HTERT RPE-1 (cell line): Measurements from ENCODE around the gene SNAPC2.
"Not testable (repeated sequence)": the region's sequence is repeated elsewhere in the genome, so short reads cannot be mapped to it uniquely, and the experiment has no call there.

ENCODE experiments used
- in situ Hi-C: fragments of 300-500 bp; cut with MboI; formaldehyde crosslinking; loops from 4 replicates; pipeline ENCODE4 v1.14.3; 2020; ENCODE audit warnings: low sequenced_read_pairs

The SNAPC2 gene

GRCh38 chr19:7908742-7909461 lies 11.2 kb upstream of the SNAPC2 start:
- in situ Hi-C loops, result no loop called here

- in situ Hi-C loops, result no loop called here
These were observed 10.6 kb upstream of the SNAPC2 start for GRCh38 chr19:7909471-7910067.

GRCh38 chr19:7910321-7911161 lies 9.6 kb upstream of the SNAPC2 start:
- in situ Hi-C loops, result no loop called here

GRCh38 chr19:7911508-7912143 lies 8.5 kb upstream of the SNAPC2 start:
- in situ Hi-C loops, result no loop called here

- in situ Hi-C loops, result no loop called here
These were observed 7.9 kb upstream of the SNAPC2 start for GRCh38 chr19:7912144-7912696.

- in situ Hi-C loops, result no loop called here
These were observed 7.2 kb upstream of the SNAPC2 start for GRCh38 chr19:7912697-7913564.

- in situ Hi-C loops, result no loop called here
These were observed 6.5 kb upstream of the SNAPC2 start for GRCh38 chr19:7913652-7914051.

- in situ Hi-C loops, result no loop called here
These were observed 6.0 kb upstream of the SNAPC2 start for GRCh38 chr19:7914099-7914498.

GRCh38 chr19:7914598-7915045 lies 5.5 kb upstream of the SNAPC2 start, which contains the start of gene TGFBR3L:
TSS of gene TGFBR3L (plus strand) at chr19:7914830.
- in situ Hi-C loops, result no loop called here

GRCh38 chr19:7915250-7916102 lies 4.7 kb upstream of the SNAPC2 start:
- in situ Hi-C loops, result no loop called here

GRCh38 chr19:7916103-7916954 lies 3.8 kb upstream of the SNAPC2 start:
- in situ Hi-C loops, result no loop called here

GRCh38 chr19:7916955-7917266 lies 3.2 kb upstream of the SNAPC2 start:
- in situ Hi-C loops, result no loop called here

GRCh38 chr19:7917267-7918061 lies 2.7 kb upstream of the SNAPC2 start:
- in situ Hi-C loops, result no loop called here

- in situ Hi-C loops, result not testable (repeated sequence)
These were observed 2.0 kb upstream of the SNAPC2 start for GRCh38 chr19:7918062-7918614.

- in situ Hi-C loops, result no loop called here
These were observed 1.3 kb upstream of the SNAPC2 start for GRCh38 chr19:7918615-7919421.
